ENCODE measurements around the gene C11orf58. TPM values are rescaled to one million over a fixed set of nuclear protein-coding genes. Genes with fewer than 3 reads are reported as not detected.

The C11orf58 gene
- polyA plus RNA-seq, 3 donors = 44.8 to 102 (median 94.5) TPM

DNA sequence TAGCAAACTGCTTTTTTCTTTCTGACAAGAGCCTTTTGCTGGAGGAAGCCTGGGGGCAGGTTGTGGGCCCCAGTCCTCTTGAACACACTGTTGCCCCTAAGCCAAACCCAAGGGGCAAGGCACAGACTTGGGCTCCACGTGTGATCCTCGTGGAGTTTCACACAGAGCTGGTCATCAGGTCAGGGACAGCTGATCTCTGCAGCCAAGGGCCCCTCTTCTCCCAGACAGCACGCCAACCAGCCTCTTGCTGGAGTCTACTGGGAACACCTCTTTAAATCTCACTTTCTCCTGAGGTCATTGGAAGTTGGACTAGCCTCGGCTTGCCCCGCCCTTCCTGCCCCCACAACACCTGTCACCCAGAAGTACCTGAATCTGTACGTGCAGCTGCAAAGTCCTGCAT, 39.8 kb downstream of the C11orf58 start:
- H3K27ac ChIP-seq (ENCODE audit: low read depth in 1 of 2, low read length in 2 of 2) = no peak overlapping the region
- no peaks in the 10 kb centered on the region for H3K9me3 ChIP-seq (replicated peaks in 1 of 2; ENCODE audit: control insufficient read depth in 1 of 2, insufficient read depth in 1 of 2, low read length in 2 of 2)
- H3K4me1 Mint-ChIP-seq = peaks cover 19% of the 10 kb centered on the region
- no peak overlapping the region for H3K4me3 Mint-ChIP-seq
- H3K27ac Mint-ChIP-seq = no peak overlapping the region
- H3K4me1 ChIP-seq (ENCODE audit: control insufficient read depth in 1 of 2, insufficient read depth in 2 of 2, low read length in 2 of 2) = peaks cover 17% of the 10 kb centered on the region in 2 donors
- H3K9me3 Mint-ChIP-seq = peaks cover 0 to 2% (median 0%) of the 10 kb centered on the region in 7 donors
- 81% methylated on average over 3 of the region's 6 CpGs for WGBS (ENCODE audit: insufficient coverage)
- peaks cover 2 to 14% (median 3%) of the 10 kb centered on the region in 3 donors for H3K27me3 Mint-ChIP-seq (ENCODE audit: low read depth in 3 of 3)
- no peaks in the 10 kb centered on the region for H3K27me3 ChIP-seq (ENCODE audit: control insufficient read depth in 2 of 2, insufficient read depth in 2 of 2, low read length in 2 of 2)
- H3K79me2 ChIP-seq (ENCODE audit: insufficient read depth, low read length) = no peaks in the 10 kb centered on the region
- no peak overlapping the region for H3K4me3 ChIP-seq (replicated peaks in 1 of 3; ENCODE audit: low read depth in 2 of 3, low read length in 3 of 3)
- no peaks in the 10 kb centered on the region for H3K36me3 Mint-ChIP-seq
- no peaks in the 10 kb centered on the region for H3K36me3 ChIP-seq (replicated peaks in 1 of 2; ENCODE audit: control insufficient read depth in 1 of 2, insufficient read depth in 2 of 2, low read length in 2 of 2)
- H3K4me2 ChIP-seq (replicated peaks; ENCODE audit: extremely low read depth, low read length, poor library complexity, severe bottlenecking) = no peak overlapping the region
- TF ChIP-seq, protein P1, sequence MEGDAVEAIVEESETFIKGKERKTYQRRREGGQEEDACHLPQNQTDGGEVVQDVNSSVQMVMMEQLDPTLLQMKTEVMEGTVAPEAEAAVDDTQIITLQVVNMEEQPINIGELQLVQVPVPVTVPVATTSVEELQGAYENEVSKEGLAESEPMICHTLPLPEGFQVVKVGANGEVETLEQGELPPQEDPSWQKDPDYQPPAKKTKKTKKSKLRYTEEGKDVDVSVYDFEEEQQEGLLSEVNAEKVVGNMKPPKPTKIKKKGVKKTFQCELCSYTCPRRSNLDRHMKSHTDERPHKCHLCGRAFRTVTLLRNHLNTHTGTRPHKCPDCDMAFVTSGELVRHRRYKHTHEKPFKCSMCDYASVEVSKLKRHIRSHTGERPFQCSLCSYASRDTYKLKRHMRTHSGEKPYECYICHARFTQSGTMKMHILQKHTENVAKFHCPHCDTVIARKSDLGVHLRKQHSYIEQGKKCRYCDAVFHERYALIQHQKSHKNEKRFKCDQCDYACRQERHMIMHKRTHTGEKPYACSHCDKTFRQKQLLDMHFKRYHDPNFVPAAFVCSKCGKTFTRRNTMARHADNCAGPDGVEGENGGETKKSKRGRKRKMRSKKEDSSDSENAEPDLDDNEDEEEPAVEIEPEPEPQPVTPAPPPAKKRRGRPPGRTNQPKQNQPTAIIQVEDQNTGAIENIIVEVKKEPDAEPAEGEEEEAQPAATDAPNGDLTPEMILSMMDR (IDR thresholded peaks at IDR 0.05) = no peak
- no peak overlapping the region for H2AFZ ChIP-seq (ENCODE audit: insufficient read depth, low read depth, low read length, poor library complexity, severe bottlenecking)
- no peaks in the 10 kb centered on the region for H4K20me1 ChIP-seq (ENCODE audit: insufficient read depth, low read length)
- DNase-seq = no peak
- no peak overlapping the region for H3K9ac ChIP-seq (ENCODE audit: insufficient read depth, low read length, poor library complexity, severe bottlenecking)
- intact Hi-C loops (cut with micrococcal nuclease) = no loop called here

DNA sequence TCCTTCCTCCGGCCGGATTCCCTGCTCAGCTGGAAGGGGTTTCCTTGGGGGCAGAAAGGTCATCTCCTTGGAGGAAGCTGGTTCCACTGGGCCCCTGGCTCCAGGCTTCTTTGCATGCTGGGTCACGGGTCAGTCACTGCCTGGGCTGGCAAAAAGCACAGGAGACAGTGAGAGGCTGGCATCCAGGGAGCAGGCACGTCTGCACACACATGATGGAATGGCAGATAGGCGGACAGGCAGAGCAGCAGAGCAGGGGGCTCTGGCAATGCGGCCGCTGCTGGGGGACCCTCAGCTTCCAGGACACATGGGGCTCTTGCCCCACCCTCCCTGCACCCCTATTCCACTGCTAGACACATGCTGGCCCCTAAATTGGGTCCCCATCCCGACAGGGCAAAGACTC, 40.4 kb downstream of the C11orf58 start:
- Histone ChIP-seq H3K9ac (ENCODE audit: insufficient read depth, low read length, poor library complexity, severe bottlenecking) (no peak overlapping the region), H3K4me3 (replicated peaks in 1 of 3; ENCODE audit: low read depth in 2 of 3, low read length in 3 of 3) (no peak overlapping the region), H3K27ac (ENCODE audit: low read depth in 1 of 2, low read length in 2 of 2) (no peak overlapping the region), H3K4me2 (replicated peaks; ENCODE audit: extremely low read depth, low read length, poor library complexity, severe bottlenecking) (no peak overlapping the region), H3K79me2 (ENCODE audit: insufficient read depth, low read length) (no peaks in the 10 kb centered on the region), H2AFZ (ENCODE audit: insufficient read depth, low read depth, low read length, poor library complexity, severe bottlenecking) (peak overlapping the region; percentile 30), H3K27me3 (ENCODE audit: control insufficient read depth in 2 of 2, insufficient read depth in 2 of 2, low read length in 2 of 2) (no peaks in the 10 kb centered on the region), H4K20me1 (ENCODE audit: insufficient read depth, low read length) (no peaks in the 10 kb centered on the region), H3K4me1 (ENCODE audit: control insufficient read depth in 1 of 2, insufficient read depth in 2 of 2, low read length in 2 of 2) (peaks cover 17% of the 10 kb centered on the region in 2 donors), H3K36me3 (replicated peaks in 1 of 2; ENCODE audit: control insufficient read depth in 1 of 2, insufficient read depth in 2 of 2, low read length in 2 of 2) (no peaks in the 10 kb centered on the region), H3K9me3 (replicated peaks in 1 of 2; ENCODE audit: control insufficient read depth in 1 of 2, insufficient read depth in 1 of 2, low read length in 2 of 2) (no peaks in the 10 kb centered on the region)
- DNase-seq = no peak
- Mint-ChIP-seq H3K27ac (peak overlapping the region in 1 of 7 donors; percentile 36), H3K9me3 (peaks cover 0 to 2% (median 0%) of the 10 kb centered on the region in 7 donors), H3K27me3 (ENCODE audit: low read depth in 3 of 3) (peaks cover under 1 to 12% (median 3%) of the 10 kb centered on the region in 3 donors), H3K4me1 (peaks cover 19% of the 10 kb centered on the region), H3K36me3 (no peaks in the 10 kb centered on the region), H3K4me3 (no peak overlapping the region)
- intact Hi-C loops (cut with micrococcal nuclease) = no loop called here
- TF ChIP-seq, protein P1 (IDR thresholded peaks at IDR 0.05) = no peak
- WGBS (ENCODE audit: insufficient coverage) = 89% methylated on average over 5 of the region's 8 CpGs

Measured in CD14-positive monocyte (primary cell).